ENCODE data around the gene ADAD2. TPM values are rescaled to one million over a fixed set of nuclear protein-coding genes. Genes with fewer than 3 reads are reported as not detected.

ADAD2 gene
- total RNA-seq, 1 donor = not detected

DNA sequence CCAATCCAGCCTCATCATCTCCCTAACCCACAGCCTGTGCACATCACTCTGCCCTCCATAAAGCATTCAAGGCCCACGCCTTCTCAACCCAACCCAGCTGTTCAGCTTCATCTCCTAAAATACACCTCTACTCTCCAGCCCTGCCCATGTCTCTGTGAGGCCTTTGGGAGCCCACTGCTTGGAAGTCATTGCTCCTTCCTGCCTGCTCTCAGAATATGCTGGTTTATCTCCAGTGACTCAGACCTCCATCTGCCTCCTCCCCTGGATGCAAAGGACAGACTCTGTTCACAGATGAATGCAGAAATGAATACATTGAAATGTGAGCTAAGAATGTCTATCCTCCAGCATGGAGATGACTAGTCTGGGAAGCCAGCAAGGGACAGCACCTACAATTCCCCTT, 29.9 kb downstream of the ADAD2 start:
- Histone ChIP-seq H3K27me3 (ENCODE audit: insufficient read depth, low read length) (no peaks in the 10 kb centered on the region), H3K9me3 (ENCODE audit: low read depth, low read length) (no peaks in the 10 kb centered on the region)

DNA sequence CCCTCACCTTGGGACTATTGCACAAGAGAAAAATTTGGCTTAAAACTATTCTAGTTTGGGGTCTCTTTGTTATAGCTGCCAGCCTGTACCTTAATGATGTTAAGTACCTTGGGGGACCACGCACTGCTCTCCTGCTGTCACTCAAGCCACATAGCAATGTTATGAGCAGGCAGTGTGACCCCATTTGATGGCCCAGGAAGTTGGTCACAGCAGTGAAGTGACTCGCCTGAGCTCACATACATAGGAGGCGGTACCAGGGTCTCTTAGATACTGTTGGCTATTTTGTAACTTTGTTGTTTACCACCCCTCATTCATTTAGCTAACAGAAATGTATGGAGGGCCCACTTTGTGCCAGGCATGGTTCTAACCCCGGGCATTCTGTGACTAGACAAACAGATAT, 32.5 kb downstream of the ADAD2 start:
- no peak overlapping the region for H3K4me3 ChIP-seq (ENCODE audit: low read length)
- H3K9me3 ChIP-seq (ENCODE audit: low read depth, low read length) = no peaks in the 10 kb centered on the region
- H3K4me1 ChIP-seq (ENCODE audit: insufficient read depth, low read length) = no peaks in the 10 kb centered on the region
- H3K27me3 ChIP-seq (ENCODE audit: insufficient read depth, low read length) = no peaks in the 10 kb centered on the region

More for the DNA sequence above, 29.9 kb downstream of the ADAD2 start:
- Histone ChIP-seq H3K4me3 (ENCODE audit: low read length) (no peak overlapping the region), H3K4me1 (ENCODE audit: insufficient read depth, low read length) (no peaks in the 10 kb centered on the region)

DNA sequence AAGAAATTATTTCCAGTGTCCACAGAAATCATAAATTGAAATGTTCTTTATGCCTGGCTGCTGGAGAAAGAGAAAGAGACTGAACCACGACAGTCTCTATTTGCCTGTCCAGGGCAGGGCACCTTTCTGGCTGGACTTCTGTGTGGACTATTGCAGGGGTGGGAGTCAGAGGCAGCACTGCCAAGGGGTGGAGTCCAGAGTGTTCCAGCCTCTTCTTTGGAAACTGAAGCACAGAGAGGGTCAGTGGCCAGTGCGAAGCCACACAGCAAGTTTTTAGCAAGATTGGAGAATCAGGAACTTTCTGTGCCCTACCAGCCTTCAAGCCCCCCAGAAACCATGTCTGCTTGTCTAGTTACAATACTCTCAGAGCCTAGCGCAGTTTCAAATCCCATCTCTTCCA, 33.6 kb downstream of the ADAD2 start:
- Histone ChIP-seq H3K4me1 (ENCODE audit: insufficient read depth, low read length) (no peaks in the 10 kb centered on the region), H3K9me3 (ENCODE audit: low read depth, low read length) (no peaks in the 10 kb centered on the region), H3K4me3 (ENCODE audit: low read length) (no peak overlapping the region), H3K27me3 (ENCODE audit: insufficient read depth, low read length) (no peaks in the 10 kb centered on the region)

DNA sequence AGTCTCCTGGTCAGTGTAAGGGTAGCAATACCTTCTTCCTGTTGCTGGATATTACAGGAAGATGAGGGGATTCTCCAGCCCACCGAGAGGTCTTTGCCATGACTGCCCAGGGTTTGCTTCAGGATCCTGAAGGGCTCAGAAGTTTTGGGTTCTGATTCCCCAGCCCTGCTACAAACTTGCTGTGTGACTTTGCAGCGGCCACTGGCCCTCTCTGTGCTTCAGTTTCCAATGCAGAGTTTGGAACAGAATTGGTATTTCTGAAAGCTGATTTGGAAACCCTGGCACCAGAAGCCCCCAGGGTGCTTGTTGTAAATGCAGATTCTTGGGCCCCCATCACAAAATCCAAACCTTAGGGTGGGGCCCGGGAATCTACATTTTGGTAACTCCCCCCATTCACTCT, 34.2 kb downstream of the ADAD2 start:
- no peaks in the 10 kb centered on the region for H3K4me1 ChIP-seq (ENCODE audit: insufficient read depth, low read length)
- no peak overlapping the region for H3K4me3 ChIP-seq (ENCODE audit: low read length)
- no peaks in the 10 kb centered on the region for H3K9me3 ChIP-seq (ENCODE audit: low read depth, low read length)
- H3K27me3 ChIP-seq (ENCODE audit: insufficient read depth, low read length) = no peaks in the 10 kb centered on the region

DNA sequence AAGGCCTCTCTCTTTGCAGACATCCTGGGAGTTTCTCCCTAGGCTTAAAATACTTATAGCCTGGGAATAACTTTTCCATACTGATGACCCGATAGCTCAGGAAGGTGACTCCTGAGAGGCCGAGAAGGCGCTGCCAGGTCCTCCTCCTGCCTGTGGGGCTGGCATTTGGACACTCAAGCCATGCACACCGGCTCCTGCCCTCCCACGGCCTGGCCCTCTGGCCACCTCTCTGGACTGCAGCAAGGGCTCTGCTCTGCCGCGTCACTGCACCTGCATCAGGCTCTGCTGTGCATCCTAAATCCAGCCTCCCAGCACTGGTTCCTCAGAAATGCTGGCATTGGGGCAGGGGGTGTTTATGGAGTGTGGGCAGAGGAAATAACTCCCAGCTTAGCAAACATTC, 34.6 kb downstream of the ADAD2 start:
- no peak overlapping the region for H3K4me3 ChIP-seq (ENCODE audit: low read length)
- H3K9me3 ChIP-seq (ENCODE audit: low read depth, low read length) = no peaks in the 10 kb centered on the region
- no peaks in the 10 kb centered on the region for H3K27me3 ChIP-seq (ENCODE audit: insufficient read depth, low read length)
- no peaks in the 10 kb centered on the region for H3K4me1 ChIP-seq (ENCODE audit: insufficient read depth, low read length)

GRCh38 chr16:84226026-84226425, 35.1 kb downstream of the ADAD2 start:
- Histone ChIP-seq H3K9me3 (ENCODE audit: low read depth, low read length) (no peaks in the 10 kb centered on the region), H3K27me3 (ENCODE audit: insufficient read depth, low read length) (no peaks in the 10 kb centered on the region), H3K4me1 (ENCODE audit: insufficient read depth, low read length) (no peaks in the 10 kb centered on the region), H3K4me3 (ENCODE audit: low read length) (no peak overlapping the region)

DNA sequence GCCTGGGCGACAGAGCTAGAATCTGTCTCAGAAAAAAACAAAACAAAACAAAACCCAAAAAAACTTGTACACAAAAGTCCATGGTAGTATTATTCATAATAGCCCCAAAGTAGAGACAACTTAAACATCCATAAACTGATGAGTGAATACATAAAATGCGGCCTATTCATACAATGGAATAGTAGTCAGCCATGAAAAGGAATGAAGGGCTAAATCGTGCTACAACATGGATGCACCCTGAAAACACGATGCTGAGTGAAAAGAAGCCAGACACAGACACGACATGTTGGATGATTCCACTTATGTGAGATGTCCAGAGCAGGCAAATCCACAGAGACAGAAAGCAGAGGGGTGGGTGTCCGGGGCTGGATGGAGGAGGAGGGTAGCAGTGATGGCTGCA, 36.6 kb downstream of the ADAD2 start:
- Histone ChIP-seq H3K4me1 (ENCODE audit: insufficient read depth, low read length) (no peaks in the 10 kb centered on the region), H3K27me3 (ENCODE audit: insufficient read depth, low read length) (no peaks in the 10 kb centered on the region), H3K9me3 (ENCODE audit: low read depth, low read length) (no peaks in the 10 kb centered on the region), H3K4me3 (ENCODE audit: low read length) (no peak overlapping the region)

DNA sequence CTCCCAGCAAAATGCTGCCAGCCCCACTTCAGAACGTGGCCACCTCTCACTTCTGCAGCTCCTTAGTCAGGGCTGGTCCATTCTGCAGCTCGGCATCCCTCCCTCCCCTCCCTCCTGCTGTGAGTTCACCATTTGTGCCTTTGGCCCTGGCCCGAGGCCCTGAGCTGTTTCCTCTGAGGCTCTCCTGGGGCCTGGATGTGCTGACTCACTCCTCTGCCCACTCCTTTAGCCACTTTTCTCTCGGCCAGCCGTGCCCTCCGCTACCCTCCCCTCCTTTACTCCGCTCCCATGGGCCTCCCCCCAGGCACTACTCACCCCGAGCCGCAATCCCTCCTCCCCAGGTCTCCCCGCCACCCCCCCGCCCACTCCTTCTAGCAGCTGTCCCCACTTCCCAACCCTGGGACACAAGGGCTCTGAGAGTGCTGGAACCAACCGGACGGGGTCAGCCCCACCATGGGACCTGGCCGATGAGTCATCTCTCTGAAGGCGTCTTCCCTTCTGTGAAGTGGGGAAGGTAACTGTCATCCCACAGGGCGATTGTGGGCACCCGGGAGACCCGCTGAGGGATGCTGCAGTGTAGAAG, 37.4 kb downstream of the ADAD2 start:
- Histone ChIP-seq H3K4me1 (ENCODE audit: insufficient read depth, low read length) (no peaks in the 10 kb centered on the region), H3K4me3 (ENCODE audit: low read length) (no peak overlapping the region), H3K27me3 (ENCODE audit: insufficient read depth, low read length) (no peaks in the 10 kb centered on the region), H3K9me3 (ENCODE audit: low read depth, low read length) (no peaks in the 10 kb centered on the region)

DNA sequence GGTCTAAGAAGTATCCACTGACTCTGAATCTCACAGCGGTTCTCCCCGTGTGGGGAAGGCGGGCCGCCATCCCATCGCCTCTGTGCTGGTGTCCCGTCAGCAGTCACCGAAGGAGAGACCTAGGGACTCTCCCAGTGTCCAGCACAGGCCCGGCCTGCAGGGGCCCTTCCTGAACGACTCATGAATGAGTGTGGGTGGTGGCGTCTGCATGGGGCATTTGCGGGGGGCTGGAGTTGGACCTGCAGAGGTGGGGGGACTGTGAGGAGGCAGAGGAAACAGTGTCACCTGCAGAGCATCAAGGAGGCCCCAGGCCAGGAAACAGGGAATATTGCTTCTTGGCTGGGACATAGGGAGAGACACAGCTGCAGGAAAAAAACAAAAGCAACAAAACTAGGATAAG, 38.5 kb downstream of the ADAD2 start:
- no peaks in the 10 kb centered on the region for H3K27me3 ChIP-seq (ENCODE audit: insufficient read depth, low read length)
- no peaks in the 10 kb centered on the region for H3K9me3 ChIP-seq (ENCODE audit: low read depth, low read length)
- H3K4me3 ChIP-seq (ENCODE audit: low read length) = no peak overlapping the region
- H3K4me1 ChIP-seq (ENCODE audit: insufficient read depth, low read length) = no peaks in the 10 kb centered on the region

DNA sequence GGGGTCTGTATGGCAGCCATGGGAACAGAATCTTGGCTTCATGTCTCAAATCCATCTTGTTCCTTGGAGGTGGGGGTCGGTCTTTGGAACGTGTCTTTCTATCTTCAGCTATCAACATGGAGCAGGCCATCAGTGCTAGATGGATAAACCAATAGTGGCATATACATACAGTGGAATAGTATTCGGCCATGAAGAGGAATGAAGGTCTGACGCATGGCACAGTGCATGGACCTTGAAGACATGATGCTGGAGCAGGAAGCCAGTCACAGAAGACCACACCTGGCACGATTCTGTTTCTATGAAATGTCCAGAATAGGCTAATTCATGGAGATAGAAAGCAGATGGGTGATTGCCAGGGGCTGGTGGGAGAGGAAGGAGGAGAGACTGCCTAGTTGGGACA, 41.1 kb downstream of the ADAD2 start:
- H3K4me1 ChIP-seq (ENCODE audit: insufficient read depth, low read length) = no peaks in the 10 kb centered on the region
- no peaks in the 10 kb centered on the region for H3K9me3 ChIP-seq (ENCODE audit: low read depth, low read length)
- no peaks in the 10 kb centered on the region for H3K27me3 ChIP-seq (ENCODE audit: insufficient read depth, low read length)
- no peak overlapping the region for H3K4me3 ChIP-seq (ENCODE audit: low read length)

- H3K27me3 ChIP-seq (ENCODE audit: insufficient read depth, low read length) = no peaks in the 10 kb centered on the region
- H3K4me1 ChIP-seq (ENCODE audit: insufficient read depth, low read length) = no peaks in the 10 kb centered on the region
- H3K9me3 ChIP-seq (ENCODE audit: low read depth, low read length) = no peaks in the 10 kb centered on the region
- no peak overlapping the region for H3K4me3 ChIP-seq (ENCODE audit: low read length)
These were observed 42.0 kb downstream of the ADAD2 start for GRCh38 chr16:84232969-84233368.

GRCh38 chr16:84233748-84234147, 42.8 kb downstream of the ADAD2 start:
- H3K4me3 ChIP-seq (ENCODE audit: low read length) = no peak overlapping the region

DNA sequence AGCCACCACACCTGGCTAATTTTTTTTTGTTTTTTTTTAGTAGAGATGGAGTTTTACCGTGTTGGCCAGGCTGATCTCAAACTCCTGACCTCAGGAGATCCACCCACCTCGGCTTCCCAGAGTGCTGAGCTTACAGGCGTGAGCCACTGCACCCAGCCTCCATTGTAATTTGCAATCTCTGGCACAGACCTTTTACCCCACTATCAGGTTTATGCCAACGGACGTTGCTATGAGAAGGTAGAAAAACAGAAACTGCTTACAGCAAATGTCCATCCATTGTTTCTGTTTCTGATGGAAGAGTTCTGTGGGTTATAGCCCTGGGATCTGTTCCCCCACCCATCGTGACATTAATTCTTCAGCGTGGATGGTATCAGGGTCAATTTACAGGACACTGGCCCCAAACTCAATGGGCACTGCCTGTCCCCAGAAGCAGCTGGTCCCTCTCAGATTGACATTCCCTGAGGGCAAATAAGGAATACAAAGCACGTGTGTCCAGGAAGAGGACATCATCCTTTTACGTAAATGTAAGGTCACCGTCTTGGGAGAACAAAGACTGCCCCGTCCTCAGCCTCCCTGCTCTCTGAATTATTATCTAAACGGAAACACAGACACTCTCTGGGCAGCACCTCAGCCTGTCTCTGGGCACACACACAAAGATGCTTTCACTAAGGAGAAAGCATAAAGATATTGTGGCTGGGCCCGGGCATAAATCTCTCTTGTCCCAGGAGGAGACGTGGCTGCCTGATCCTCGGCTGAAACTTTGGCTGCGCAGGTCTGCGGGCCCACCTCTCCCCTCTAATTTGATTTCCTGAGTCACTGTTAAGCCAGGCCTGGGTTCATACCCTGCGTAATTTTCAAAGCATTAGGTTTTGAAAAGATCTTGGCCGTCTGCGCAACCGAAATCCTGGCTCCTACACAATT, 43.6 kb downstream of the ADAD2 start:
- no peaks in the 10 kb centered on the region for H3K9me3 ChIP-seq (ENCODE audit: low read depth, low read length)
- no peaks in the 10 kb centered on the region for H3K27me3 ChIP-seq (ENCODE audit: insufficient read depth, low read length)
- peaks cover 5% of the 10 kb centered on the region for H3K4me1 ChIP-seq (ENCODE audit: insufficient read depth, low read length)
- H3K4me3 ChIP-seq (ENCODE audit: low read length) = no peak overlapping the region

More at GRCh38 chr16:84233748-84234147, 42.8 kb downstream of the ADAD2 start:
- H3K4me1 ChIP-seq (ENCODE audit: insufficient read depth, low read length) = no peaks in the 10 kb centered on the region
- no peaks in the 10 kb centered on the region for H3K27me3 ChIP-seq (ENCODE audit: insufficient read depth, low read length)
- H3K9me3 ChIP-seq (ENCODE audit: low read depth, low read length) = no peaks in the 10 kb centered on the region

DNA sequence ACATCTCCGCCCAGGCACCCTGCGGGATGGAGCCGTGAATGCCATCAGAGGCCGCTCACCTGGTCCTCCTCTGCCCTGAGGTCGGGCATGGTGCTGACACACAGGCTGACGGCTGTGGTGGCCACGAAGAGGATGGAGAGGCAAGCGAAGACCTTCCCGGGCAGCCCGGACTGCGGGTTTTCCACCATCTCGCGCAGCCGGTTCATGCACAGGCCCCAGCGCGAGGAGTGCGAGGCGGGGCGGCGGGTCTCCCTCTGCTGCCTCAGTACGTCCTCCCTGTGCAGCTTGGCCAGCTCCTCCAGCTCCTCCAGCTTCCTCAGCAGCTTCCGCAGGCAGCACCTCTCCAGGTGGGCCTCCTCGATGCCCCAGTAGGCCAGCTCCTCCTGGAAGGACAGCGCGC, 45.7 kb downstream of the ADAD2 start:
- Histone ChIP-seq H3K9me3 (ENCODE audit: low read depth, low read length) (no peaks in the 10 kb centered on the region), H3K4me3 (ENCODE audit: low read length) (no peak overlapping the region), H3K4me1 (ENCODE audit: insufficient read depth, low read length) (peaks cover 5% of the 10 kb centered on the region), H3K27me3 (ENCODE audit: insufficient read depth, low read length) (peaks cover under 1% of the 10 kb centered on the region)

- Histone ChIP-seq H3K9me3 (ENCODE audit: low read depth, low read length) (no peaks in the 10 kb centered on the region), H3K4me1 (ENCODE audit: insufficient read depth, low read length) (peaks cover 5% of the 10 kb centered on the region), H3K27me3 (ENCODE audit: insufficient read depth, low read length) (peaks cover 5% of the 10 kb centered on the region), H3K4me3 (ENCODE audit: low read length) (no peak overlapping the region)
These were observed 47.2 kb downstream of the ADAD2 start for GRCh38 chr16:84237994-84238750.

Data from mononuclear cell (primary cell).